Islet of Langerhans (tissue), 1 donor: ENCODE measurements around the gene SHISAL2A.

ENCODE experiments used
- FAIRE-seq: peaks from one replicate; lab custom pipeline; 2011; peaks lifted over from hg19 to GRCh38; lab: Jason Lieb, UNC

SHISAL2A gene

GRCh38 chr1:52621950-52622349 lies 11.0 kb upstream of the SHISAL2A start:
- no peak for FAIRE-seq

GRCh38 chr1:52623812-52624211 lies 9.2 kb upstream of the SHISAL2A start:
- FAIRE-seq: no peak

- FAIRE-seq: no peak
Observed at GRCh38 chr1:52627028-52627427, 5.9 kb upstream of the SHISAL2A start.

GRCh38 chr1:52628614-52629324 lies 4.2 kb upstream of the SHISAL2A start:
- FAIRE-seq: no peak

GRCh38 chr1:52629325-52629643 lies 3.7 kb upstream of the SHISAL2A start:
- no peak for FAIRE-seq

GRCh38 chr1:52629667-52630066 lies 3.3 kb upstream of the SHISAL2A start:
- FAIRE-seq: no peak

- no peak for FAIRE-seq
Observed at GRCh38 chr1:52631759-52632331, 1.1 kb upstream of the SHISAL2A start.

- FAIRE-seq: no peak
Observed at GRCh38 chr1:52633291-52633754, 355 bp downstream of the SHISAL2A start.

GRCh38 chr1:52634111-52634510 lies 1.1 kb downstream of the SHISAL2A start:
- no peak for FAIRE-seq

- FAIRE-seq: no peak
Observed at GRCh38 chr1:52635321-52636089, 2.5 kb downstream of the SHISAL2A start.

GRCh38 chr1:52636721-52637695 lies 4.0 kb downstream of the SHISAL2A start:
- FAIRE-seq: no peak

GRCh38 chr1:52637946-52638345 lies 5.0 kb downstream of the SHISAL2A start:
- FAIRE-seq: no peak

- FAIRE-seq: no peak
Observed at GRCh38 chr1:52640697-52641096, 7.7 kb downstream of the SHISAL2A start.

GRCh38 chr1:52641307-52641706 lies 8.3 kb downstream of the SHISAL2A start:
- FAIRE-seq: no peak

- FAIRE-seq: no peak
Observed at GRCh38 chr1:52645261-52645660, 12.3 kb downstream of the SHISAL2A start.

GRCh38 chr1:52651904-52652303 lies 18.9 kb downstream of the SHISAL2A start:
- FAIRE-seq: no peak

GRCh38 chr1:52653207-52653849 lies 20.4 kb downstream of the SHISAL2A start:
- FAIRE-seq: no peak

- no peak for FAIRE-seq
Observed at GRCh38 chr1:52654063-52654462, 21.1 kb downstream of the SHISAL2A start.

- FAIRE-seq: no peak
Observed at GRCh38 chr1:52657702-52658101, 24.7 kb downstream of the SHISAL2A start.

GRCh38 chr1:52658795-52659194 lies 25.8 kb downstream of the SHISAL2A start:
- FAIRE-seq: no peak

- FAIRE-seq: no peak
Observed at GRCh38 chr1:52659356-52659755, 26.4 kb downstream of the SHISAL2A start.
